ENCODE results near the gene INPP5J.

- peak in 1 of 4 donors; percentile 33 for TF ChIP-seq POLR2A (IDR thresholded peaks at IDR 0.05)
- no peak for TF ChIP-seq CTCF (IDR thresholded peaks at IDR 0.05)
Observed at GRCh38 chr22:31142285-31142684, 19.5 kb downstream of the INPP5J start.

Measured in esophagus squamous epithelium (tissue), 4 donors.